Pancreas (tissue), 10 donors: ENCODE data around the gene MSH4. TPM values are rescaled to one million over a fixed set of nuclear protein-coding genes. Genes with fewer than 3 reads are reported as not detected.

Experiments used
- ATAC-seq, 4 donors: fragments of 200-7000 bp; cut with Tn5 transposase; one replicate each; pipeline versions ENCODE4 v1.8.0 to v1.9.1; 2020; ENCODE audit warnings: mild to moderate bottlenecking in 4 of 4, moderate library complexity in 4 of 4
- DNase-seq, 6 donors: peaks; one replicate each; pipeline ENCODE4 v3.0.0-alpha.2; 2020
- FAIRE-seq: peaks from 2 replicates; lab custom pipeline; 2012; peaks lifted over from hg19 to GRCh38; lab: Jason Lieb, UNC
- H3K27ac ChIP-seq, 4 donors: fragments of 200-600 bp; sonication (generic); 1 replicate in 3 of 4; 2 replicates in 1 of 4; pipeline versions ENCODE4 v1.5.0 to v1.8.0; 2020
- H3K27me3 ChIP-seq, 4 donors: fragments of 200-600 bp; one replicate each; pipeline ENCODE4 v1.8.0; 2021
- H3K36me3 ChIP-seq, 3 donors: fragments of 200-600 bp; sonication (generic) in 1 of 3; one replicate each; pipeline versions ENCODE4 v1.5.0 to v1.8.0; 2020 to 2021
- H3K4me1 ChIP-seq, 3 donors: fragments of 200-600 bp; one replicate each; pipeline ENCODE4 v1.8.0; 2021
- H3K4me3 ChIP-seq, 4 donors: fragments of 200-600 bp; sonication (generic) in 2 of 4; one replicate each; pipeline versions ENCODE4 v1.5.0 to v1.8.0; 2020 to 2021
- H3K9me3 ChIP-seq, 4 donors: fragments of 200-600 bp; one replicate each; pipeline ENCODE4 v1.8.0; 2021
- WGBS, 2 donors: extraction: QIAGEN DNeasy Blood & Tissue Kit; methylation state at CpG; one replicate each; pipeline ENCODE4 v1.1.7; 2013; 5-methylcytosine and 5-hydroxymethylcytosine counted together
- intact Hi-C, 3 donors: fragments of 100-400 bp; cut with DNase I; formaldehyde crosslinking; loops; one replicate each; pipeline versions ENCODE4 v1.11.1 to v1.14.2; 2022
- polyA plus RNA-seq, 2 donors: library from polyadenylated mRNA; stranded (reverse); fragments of 200-250 nt; gene quantifications; one replicate each; pipeline ENCODE4 v1.2.3, GENCODE V29; 2013
- total RNA-seq, 6 donors: library from RNA; stranded (reverse); fragmentation: NEBNext Ultra II Directional in 4 of 6; extraction: Animal tissue kit (Norgen Biotek cat#: 25700) in 4 of 6; gene quantifications; one replicate each; pipeline versions ENCODE4 v1.2.1 to v1.2.4, GENCODE V29; 2021 to 2023
- TF ChIP-seq, protein P1 (sequence below), 4 donors: fragments of 200-600 bp; sonication (generic) in 3 of 4; IDR thresholded peaks; one replicate each; pipeline versions ENCODE4 v1.5.0 to v1.8.0; 2021; ENCODE audit warnings: antibody characterized with exemption in 4 of 4
- donor health status: healthy with polysubstance abuse.
- donor health status: DM: no; HTN: no; CAD: no; lungs with moderate emphysema.
- donor health status: DM: no; HTN: no; CAD: no.
- donor health status: control.
- donor health status: control.
- donor health status: Bipolar disorder and iron deficiency.
- donor health status: DM: yes; HTN: yes; CAD: no.
- donor health status: DM: no; HTN: no; CAD: no.
- donor health status: DM: no; HTN: no; CAD: no.
- donor health status: DM: yes; HTN: yes; CAD: no.

The MSH4 gene
- total and polyA plus RNA-seq, 8 donors, result 0.09 to 0.19 (median 0.13) TPM

DNA sequence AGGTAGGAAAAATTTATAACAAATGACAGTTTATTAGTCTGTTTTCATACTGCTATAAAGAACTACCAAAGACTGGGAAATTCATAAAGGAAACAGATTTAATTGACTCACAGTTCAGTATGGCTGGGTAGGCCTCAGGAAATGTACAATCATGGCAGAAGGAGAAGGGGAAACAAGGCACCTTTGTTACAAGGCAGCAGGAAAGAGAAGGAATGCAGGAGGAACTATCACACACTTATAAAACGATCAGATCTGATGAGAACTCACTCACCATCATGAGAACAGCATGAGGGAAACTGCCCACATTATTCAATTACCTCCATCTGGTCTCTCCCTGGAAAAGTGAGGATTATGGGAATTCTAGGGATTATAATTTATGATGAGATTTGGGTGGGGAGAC lies 74.3 kb downstream of the MSH4 start:
- 19 to 22% methylated on average over 1 of the region's 1 CpG for WGBS, 2 donors
- H3K27me3 ChIP-seq, result no peaks in the 10 kb centered on the region
- DNase-seq (no peak), FAIRE-seq (no peak), ATAC-seq (no peak)
- intact Hi-C loops, result no loop called here
- H3K27ac ChIP-seq, result no peak overlapping the region
- TF ChIP-seq, protein P1, sequence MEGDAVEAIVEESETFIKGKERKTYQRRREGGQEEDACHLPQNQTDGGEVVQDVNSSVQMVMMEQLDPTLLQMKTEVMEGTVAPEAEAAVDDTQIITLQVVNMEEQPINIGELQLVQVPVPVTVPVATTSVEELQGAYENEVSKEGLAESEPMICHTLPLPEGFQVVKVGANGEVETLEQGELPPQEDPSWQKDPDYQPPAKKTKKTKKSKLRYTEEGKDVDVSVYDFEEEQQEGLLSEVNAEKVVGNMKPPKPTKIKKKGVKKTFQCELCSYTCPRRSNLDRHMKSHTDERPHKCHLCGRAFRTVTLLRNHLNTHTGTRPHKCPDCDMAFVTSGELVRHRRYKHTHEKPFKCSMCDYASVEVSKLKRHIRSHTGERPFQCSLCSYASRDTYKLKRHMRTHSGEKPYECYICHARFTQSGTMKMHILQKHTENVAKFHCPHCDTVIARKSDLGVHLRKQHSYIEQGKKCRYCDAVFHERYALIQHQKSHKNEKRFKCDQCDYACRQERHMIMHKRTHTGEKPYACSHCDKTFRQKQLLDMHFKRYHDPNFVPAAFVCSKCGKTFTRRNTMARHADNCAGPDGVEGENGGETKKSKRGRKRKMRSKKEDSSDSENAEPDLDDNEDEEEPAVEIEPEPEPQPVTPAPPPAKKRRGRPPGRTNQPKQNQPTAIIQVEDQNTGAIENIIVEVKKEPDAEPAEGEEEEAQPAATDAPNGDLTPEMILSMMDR (IDR thresholded peaks at IDR 0.05), result no peak
- no peaks in the 10 kb centered on the region for H3K36me3 ChIP-seq
- H3K9me3 ChIP-seq, result no peaks in the 10 kb centered on the region
- no peak overlapping the region for H3K4me3 ChIP-seq
- no peaks in the 10 kb centered on the region for H3K4me1 ChIP-seq

DNA sequence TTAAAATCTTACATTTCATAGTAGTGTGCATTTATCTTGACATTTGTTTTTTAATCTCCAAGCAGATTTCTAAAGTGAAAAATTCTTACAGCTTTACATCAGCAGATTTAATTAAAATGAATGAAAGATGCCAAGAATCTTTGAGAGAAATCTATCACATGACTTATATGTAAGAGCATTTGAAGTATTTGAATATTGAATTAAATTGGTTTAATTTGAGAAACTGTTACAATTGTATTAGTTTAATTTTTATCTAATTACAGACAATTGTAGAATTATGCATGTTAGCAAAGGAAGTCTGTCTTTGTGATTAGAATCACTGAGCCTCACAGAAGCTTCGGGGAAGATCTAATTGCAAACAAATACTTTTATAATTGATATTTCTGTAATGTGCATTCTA lies 83.3 kb downstream of the MSH4 start:
- DNase-seq (no peak), ATAC-seq (no peak), FAIRE-seq (no peak)
- Histone ChIP-seq H3K27ac (no peak overlapping the region), H3K4me1 (no peaks in the 10 kb centered on the region), H3K4me3 (no peak overlapping the region), H3K36me3 (no peaks in the 10 kb centered on the region), H3K9me3 (no peaks in the 10 kb centered on the region), H3K27me3 (no peaks in the 10 kb centered on the region)
- TF ChIP-seq, protein P1 (IDR thresholded peaks at IDR 0.05), result no peak
- 59 to 65% methylated on average over 1 of the region's 1 CpG for whole genome bisulfite sequencing, 2 donors
- intact Hi-C loops, result no loop called here

DNA sequence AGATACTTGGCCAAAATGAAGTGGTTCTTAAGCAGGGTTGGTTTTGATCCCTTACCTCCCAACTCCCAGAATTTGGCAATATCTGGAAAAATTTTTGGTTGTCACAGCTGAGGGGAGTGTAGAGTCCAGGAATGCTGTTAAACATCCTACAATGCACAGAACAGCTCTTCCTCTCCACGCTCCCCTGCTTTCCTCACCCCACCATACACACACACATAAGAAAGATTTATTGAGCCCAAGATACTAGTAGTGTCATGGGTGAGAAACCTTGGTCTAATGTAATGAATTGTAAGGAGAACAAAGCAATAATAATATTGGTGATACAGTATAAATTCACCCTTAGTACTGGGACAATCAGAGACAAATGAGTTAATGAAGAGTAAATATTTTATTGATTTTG lies 87.8 kb downstream of the MSH4 start:
- TF ChIP-seq, protein P1 (IDR thresholded peaks at IDR 0.05), result no peak
- Histone ChIP-seq H3K9me3 (no peaks in the 10 kb centered on the region), H3K27me3 (no peaks in the 10 kb centered on the region), H3K36me3 (no peaks in the 10 kb centered on the region), H3K4me1 (no peaks in the 10 kb centered on the region), H3K27ac (no peak overlapping the region), H3K4me3 (no peak overlapping the region)
- ATAC-seq (no peak), DNase-seq (no peak), FAIRE-seq (no peak)
- 67 to 77% methylated on average over 1 of the region's 1 CpG for WGBS, 2 donors
- intact Hi-C loops, result no loop called here

DNA sequence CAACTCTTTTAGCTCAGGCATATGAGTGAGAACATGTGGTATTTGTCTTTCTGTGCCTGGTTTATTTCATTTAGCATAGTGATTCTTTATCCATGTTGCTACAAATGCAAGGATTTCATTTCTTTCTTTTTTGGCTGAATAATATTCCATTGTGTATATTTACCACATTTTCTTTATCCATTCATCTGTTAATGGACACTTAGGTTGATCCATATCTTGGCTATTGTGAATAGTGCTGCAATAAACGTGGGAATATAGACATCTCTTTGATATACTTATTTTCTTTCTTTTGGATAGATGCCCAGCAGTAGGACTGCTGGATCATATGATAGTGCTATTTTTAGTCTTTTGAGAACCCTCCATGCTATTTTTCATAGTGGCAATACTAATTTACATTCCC lies 104.7 kb downstream of the MSH4 start:
- DNase-seq, result no peak
- no peak for FAIRE-seq
- no peaks in the 10 kb centered on the region for H3K9me3 ChIP-seq
- H3K36me3 ChIP-seq, result no peaks in the 10 kb centered on the region
- H3K4me1 ChIP-seq, result no peaks in the 10 kb centered on the region
- TF ChIP-seq, protein P1 (IDR thresholded peaks at IDR 0.05), result no peak
- ATAC-seq, result no peak
- no peak overlapping the region for H3K4me3 ChIP-seq
- intact Hi-C loops, result no loop called here
- no peaks in the 10 kb centered on the region for H3K27me3 ChIP-seq
- WGBS, 2 donors, result 12 to 16% methylated on average over 1 of the region's 1 CpG
- H3K27ac ChIP-seq, result no peak overlapping the region

DNA sequence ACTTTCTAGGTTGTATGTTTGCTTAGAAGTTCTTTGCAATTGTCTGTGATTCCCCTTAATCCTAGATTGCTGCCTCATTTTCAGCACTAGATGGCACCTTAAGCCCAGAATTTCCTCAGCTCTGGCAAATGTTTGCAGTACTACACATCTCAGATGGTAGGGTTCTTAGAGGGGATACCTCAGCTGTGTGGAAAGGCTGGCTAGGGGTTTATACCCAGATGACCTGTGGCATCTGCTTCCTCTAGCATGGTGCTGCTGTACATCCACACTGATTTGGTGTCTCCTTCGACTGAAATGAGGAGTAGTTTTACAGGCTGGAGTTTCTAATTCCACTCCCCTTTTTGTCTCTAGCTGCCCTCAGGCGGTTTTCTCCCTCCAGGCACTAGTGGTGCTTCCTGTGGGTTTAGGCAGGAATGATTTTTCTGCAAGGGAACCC lies 112.1 kb downstream of the MSH4 start:
- no peaks in the 10 kb centered on the region for H3K9me3 ChIP-seq
- DNase-seq, result no peak
- intact Hi-C loops, result no loop called here
- no peak overlapping the region for H3K4me3 ChIP-seq
- TF ChIP-seq, protein P1 (IDR thresholded peaks at IDR 0.05), result no peak
- WGBS, 2 donors, result 26 to 43% methylated on average over 2 of the region's 2 CpGs
- H3K4me1 ChIP-seq, result no peaks in the 10 kb centered on the region
- FAIRE-seq, result no peak
- ATAC-seq, result no peak
- H3K36me3 ChIP-seq, result no peaks in the 10 kb centered on the region
- no peaks in the 10 kb centered on the region for H3K27me3 ChIP-seq
- H3K27ac ChIP-seq, result no peak overlapping the region
